Sigmoid colon (tissue), 7 donors: ENCODE data around the gene IRF4. TPM values are rescaled to one million over a fixed set of nuclear protein-coding genes. Genes with fewer than 3 reads are reported as not detected.

Experiments used
- DNase-seq: peaks from one replicate; pipeline ENCODE4 v3.0.0-alpha.2; 2019
- H3K27ac ChIP-seq, 4 donors: fragments of 200-600 bp; sonication (generic); one replicate each; pipeline ENCODE4 v1.5.1; 2016 to 2019; ENCODE audit warnings: mild to moderate bottlenecking in 1 of 4
- H3K27me3 ChIP-seq, 3 donors: fragments of 200-600 bp; sonication (generic); one replicate each; pipeline ENCODE4 v1.5.1; 2019; ENCODE audit warnings: mild to moderate bottlenecking in 1 of 3
- H3K36me3 ChIP-seq, 4 donors: fragments of 200-600 bp; sonication (generic); one replicate each; pipeline ENCODE4 v1.5.1; 2016 to 2019
- H3K4me1 ChIP-seq, 4 donors: fragments of 200-600 bp; sonication (generic); one replicate each; pipeline ENCODE4 v1.5.1; 2017 to 2019
- H3K4me3 ChIP-seq, 4 donors: fragments of 200-600 bp; sonication (generic); one replicate each; pipeline ENCODE4 v1.5.1; 2017 to 2019; ENCODE audit warnings: mild to moderate bottlenecking in 2 of 4, moderate library complexity in 1 of 4
- H3K9me3 ChIP-seq, 4 donors: fragments of 200-600 bp in 3 of 4; sonication (generic) in 3 of 4; one replicate each; pipeline versions ENCODE4 v1.5.1 to v1.6.1; 2013 to 2019
- EP300 ChIP-seq, 4 donors: sonication (generic); formaldehyde crosslinking; IDR thresholded peaks; one replicate each; pipeline ENCODE4 v1.6.1; 2017; ENCODE audit warnings: antibody characterized with exemption in 4 of 4
- POLR2A ChIP-seq, 2 donors: fragments of 450-650 bp; IDR thresholded peaks; one replicate each; pipeline ENCODE4 v1.6.1; 2016; ENCODE audit warnings: antibody characterized with exemption in 2 of 2, mild to moderate bottlenecking in 2 of 2, moderate library complexity in 2 of 2
- POLR2AphosphoS5 ChIP-seq, 4 donors: sonication (generic); formaldehyde crosslinking; IDR thresholded peaks; one replicate each; pipeline ENCODE4 v1.6.1; 2017; ENCODE audit warnings: antibody characterized with exemption in 4 of 4
- WGBS, 2 donors: extraction: QIAGEN DNeasy Blood & Tissue Kit; methylation state at CpG; one replicate each; pipeline ENCODE4 v1.1.7; 2013; 5-methylcytosine and 5-hydroxymethylcytosine counted together
- intact Hi-C: fragments of 100-400 bp; cut with DNase I; formaldehyde crosslinking; loops from one replicate; pipeline ENCODE4 v1.15.1; 2023
- polyA plus RNA-seq, 3 donors: library from polyadenylated mRNA; stranded (reverse); fragments of 200-250 nt; gene quantifications; one replicate each; pipeline ENCODE4 v1.2.3, GENCODE V29; 2013
- total RNA-seq, 4 donors: library from RNA; depleted of rRNA; stranded (reverse); fragments of >200 nt; gene quantifications; one replicate each; pipeline ENCODE4 v1.1.0, GENCODE V29; 2016
- TF ChIP-seq, protein P1 (sequence below), 4 experiments: fragments of 450-650 bp in 3 of 4; fragments of 200-600 bp in 1 of 4; IDR thresholded peaks; one replicate each; pipeline ENCODE4 v1.5.1; 2016 to 2019; ENCODE audit warnings: antibody characterized with exemption in 4 of 4, mild to moderate bottlenecking in 3 of 4, moderate library complexity in 2 of 4
- donor health status: healthy with polysubstance abuse.
- donor health status: Bipolar disorder and iron deficiency.
- donor health status: healthy.

IRF4 gene
- total and polyA plus RNA-seq, 7 donors, result 0.28 to 9.3 (median 0.46) TPM

- no peak for DNase-seq
- 79 to 92% methylated on average over 4 of the region's 4 CpGs for WGBS, 2 donors
- H3K4me3 ChIP-seq, result no peak overlapping the region
- H3K27me3 ChIP-seq, result no peaks in the 10 kb centered on the region
- H3K4me1 ChIP-seq, result peaks cover 0 to 9% (median 3%) of the 10 kb centered on the region in 4 donors
- peaks cover 13 to 32% (median 16%) of the 10 kb centered on the region in 4 donors for H3K36me3 ChIP-seq
- intact Hi-C loops, result no loop called here
- TF ChIP-seq POLR2AphosphoS5 (IDR thresholded peaks at IDR 0.05) (no peak), POLR2A (IDR thresholded peaks at IDR 0.05) (no peak), EP300 (IDR thresholded peaks at IDR 0.05) (no peak)
- TF ChIP-seq, protein P1, sequence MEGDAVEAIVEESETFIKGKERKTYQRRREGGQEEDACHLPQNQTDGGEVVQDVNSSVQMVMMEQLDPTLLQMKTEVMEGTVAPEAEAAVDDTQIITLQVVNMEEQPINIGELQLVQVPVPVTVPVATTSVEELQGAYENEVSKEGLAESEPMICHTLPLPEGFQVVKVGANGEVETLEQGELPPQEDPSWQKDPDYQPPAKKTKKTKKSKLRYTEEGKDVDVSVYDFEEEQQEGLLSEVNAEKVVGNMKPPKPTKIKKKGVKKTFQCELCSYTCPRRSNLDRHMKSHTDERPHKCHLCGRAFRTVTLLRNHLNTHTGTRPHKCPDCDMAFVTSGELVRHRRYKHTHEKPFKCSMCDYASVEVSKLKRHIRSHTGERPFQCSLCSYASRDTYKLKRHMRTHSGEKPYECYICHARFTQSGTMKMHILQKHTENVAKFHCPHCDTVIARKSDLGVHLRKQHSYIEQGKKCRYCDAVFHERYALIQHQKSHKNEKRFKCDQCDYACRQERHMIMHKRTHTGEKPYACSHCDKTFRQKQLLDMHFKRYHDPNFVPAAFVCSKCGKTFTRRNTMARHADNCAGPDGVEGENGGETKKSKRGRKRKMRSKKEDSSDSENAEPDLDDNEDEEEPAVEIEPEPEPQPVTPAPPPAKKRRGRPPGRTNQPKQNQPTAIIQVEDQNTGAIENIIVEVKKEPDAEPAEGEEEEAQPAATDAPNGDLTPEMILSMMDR (IDR thresholded peaks at IDR 0.05), result no peak
- no peaks in the 10 kb centered on the region for H3K9me3 ChIP-seq
- H3K27ac ChIP-seq, result no peak overlapping the region
Measured at GRCh38 chr6:347232-347631, 44.3 kb upstream of the IRF4 start.

DNA sequence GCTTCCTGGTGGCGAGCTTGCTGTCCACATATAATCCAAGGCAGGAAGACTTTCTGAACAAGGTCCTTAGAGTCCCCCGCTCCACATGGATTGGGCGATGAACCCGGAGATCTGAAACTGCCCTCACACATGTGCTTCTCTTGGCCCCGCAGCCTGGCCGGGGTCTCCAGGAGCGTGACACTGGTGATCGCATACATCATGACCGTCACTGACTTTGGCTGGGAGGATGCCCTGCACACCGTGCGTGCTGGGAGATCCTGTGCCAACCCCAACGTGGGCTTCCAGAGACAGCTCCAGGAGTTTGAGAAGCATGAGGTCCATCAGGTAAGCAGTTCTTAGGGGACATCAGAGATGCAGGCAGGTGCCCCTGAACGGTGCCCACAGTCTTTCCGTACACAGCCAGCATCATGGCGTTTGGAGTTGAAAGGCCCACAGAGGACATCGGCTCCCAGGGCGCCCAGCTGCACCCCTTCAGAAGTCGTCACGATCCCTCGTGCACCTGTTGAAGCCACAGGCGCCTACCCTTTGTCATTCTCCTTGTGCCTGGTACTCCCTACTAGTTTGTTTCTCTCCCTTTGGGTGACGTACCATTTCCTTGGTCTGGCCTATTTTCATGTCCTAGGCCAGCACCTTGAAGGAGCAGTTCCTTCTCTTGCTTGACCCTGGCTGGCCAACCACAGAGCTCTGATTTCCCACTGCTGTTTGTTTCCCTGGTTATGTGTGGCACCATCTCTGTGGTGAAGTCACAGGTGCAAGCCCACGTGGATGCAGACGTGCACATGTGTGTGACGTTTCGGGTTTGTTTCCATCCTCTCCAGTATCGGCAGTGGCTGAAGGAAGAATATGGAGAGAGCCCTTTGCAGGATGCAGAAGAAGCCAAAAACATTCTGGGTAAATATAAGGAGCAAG lies 43.3 kb upstream of the IRF4 start:
- WGBS, 2 donors, result 94 to 95% methylated on average over 27 of the region's 27 CpGs
- TF ChIP-seq POLR2AphosphoS5 (IDR thresholded peaks at IDR 0.05) (no peak), POLR2A (IDR thresholded peaks at IDR 0.05) (no peak), EP300 (IDR thresholded peaks at IDR 0.05) (no peak)
- TF ChIP-seq, protein P1 (IDR thresholded peaks at IDR 0.05), result no peak
- intact Hi-C loops, result no loop called here
- H3K4me3 ChIP-seq, result no peak overlapping the region
- peaks cover 0 to 9% (median 3%) of the 10 kb centered on the region in 4 donors for H3K4me1 ChIP-seq
- peak; percentile 66 for DNase-seq
- H3K9me3 ChIP-seq, result no peaks in the 10 kb centered on the region
- peaks cover 13 to 32% (median 16%) of the 10 kb centered on the region in 4 donors for H3K36me3 ChIP-seq
- no peaks in the 10 kb centered on the region for H3K27me3 ChIP-seq
- H3K27ac ChIP-seq, result no peak overlapping the region

DNA sequence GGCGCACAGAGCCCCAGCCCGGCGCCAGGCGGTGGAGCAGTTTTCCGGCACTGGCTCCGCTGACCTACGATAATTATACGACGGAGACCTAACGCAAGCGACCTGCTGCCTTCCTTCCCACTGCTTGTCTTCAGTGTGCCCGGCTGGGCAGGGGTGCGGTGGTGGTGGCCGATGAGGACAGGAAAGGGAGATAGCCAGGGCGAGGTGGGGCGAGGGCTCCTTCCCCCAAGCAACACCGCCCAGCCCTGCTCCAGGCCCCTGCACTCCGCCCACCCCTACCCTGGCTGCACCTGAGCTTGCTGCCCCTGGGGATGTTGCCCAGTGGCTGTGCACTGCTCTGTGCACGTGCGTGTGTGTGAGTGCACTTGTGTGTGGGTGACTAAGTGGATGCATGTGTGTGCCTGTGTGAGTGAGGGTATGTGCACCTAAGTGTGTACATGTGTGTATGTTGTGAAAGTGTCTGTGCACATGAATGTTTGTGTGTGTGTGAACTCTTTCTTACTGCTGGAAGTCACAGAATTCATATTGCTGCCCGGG lies 42.6 kb upstream of the IRF4 start:
- Histone ChIP-seq H3K4me3 (no peak overlapping the region), H3K27me3 (no peaks in the 10 kb centered on the region), H3K27ac (no peak overlapping the region), H3K4me1 (peaks cover 0 to 9% (median 3%) of the 10 kb centered on the region in 4 donors), H3K36me3 (peaks cover 13 to 32% (median 16%) of the 10 kb centered on the region in 4 donors), H3K9me3 (no peaks in the 10 kb centered on the region)
- intact Hi-C loops, result no loop called here
- peak; percentile 66 for DNase-seq
- TF ChIP-seq POLR2A (IDR thresholded peaks at IDR 0.05) (no peak), POLR2AphosphoS5 (IDR thresholded peaks at IDR 0.05) (no peak), EP300 (IDR thresholded peaks at IDR 0.05) (no peak)
- TF ChIP-seq, protein P1 (IDR thresholded peaks at IDR 0.05), result no peak
- WGBS, 2 donors, result 90 to 92% methylated on average over 21 of the region's 21 CpGs

DNA sequence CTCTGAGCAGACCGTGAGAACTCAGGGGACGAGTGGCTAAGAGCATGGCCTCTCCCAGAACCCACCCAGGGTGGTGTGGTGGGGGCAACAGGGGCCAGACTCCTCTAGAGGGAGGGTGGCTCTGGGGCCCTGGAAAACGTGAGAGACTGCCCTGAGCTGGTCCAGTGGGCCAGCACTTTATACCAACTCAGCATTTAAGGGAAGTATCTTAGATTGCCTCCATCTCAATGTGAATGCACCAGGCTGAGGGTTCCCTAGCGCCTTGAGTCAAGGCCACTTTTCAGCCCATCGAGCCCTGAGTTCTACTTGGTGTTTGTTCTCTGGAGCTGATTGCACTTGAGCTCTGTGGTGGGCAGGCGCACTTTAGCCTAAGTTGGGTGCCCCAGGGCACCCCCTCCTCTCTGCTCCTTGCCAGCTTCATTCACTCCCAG lies 42.0 kb upstream of the IRF4 start:
- intact Hi-C loops, result no loop called here
- WGBS, 2 donors, result 84 to 85% methylated on average over 6 of the region's 6 CpGs

More for the DNA sequence above, 42.0 kb upstream of the IRF4 start:
- Histone ChIP-seq H3K4me3 (no peak overlapping the region), H3K9me3 (no peaks in the 10 kb centered on the region), H3K36me3 (peaks cover 13 to 32% (median 16%) of the 10 kb centered on the region in 4 donors), H3K27ac (no peak overlapping the region), H3K27me3 (no peaks in the 10 kb centered on the region), H3K4me1 (peaks cover 0 to 9% (median 3%) of the 10 kb centered on the region in 4 donors)
- TF ChIP-seq POLR2AphosphoS5 (IDR thresholded peaks at IDR 0.05) (no peak), EP300 (IDR thresholded peaks at IDR 0.05) (no peak), POLR2A (IDR thresholded peaks at IDR 0.05) (no peak)
- TF ChIP-seq, protein P1 (IDR thresholded peaks at IDR 0.05), result no peak
- DNase-seq, result no peak
